Liver (tissue), 3 donors: ENCODE data around the gene URB1.

Source experiments
- ATF3 ChIP-seq: IDR thresholded peaks from 2 replicates; pipeline ENCODE4 v1.6.1; 2016; ENCODE audit warnings: antibody characterized with exemption
- CTCF ChIP-seq: fragments of 150-350 bp; IDR thresholded peaks from 2 replicates; pipeline ENCODE4 v1.5.1; 2017; ENCODE audit warnings: improper control_type of control experiment, low read depth, low read length; ENCODE audit not compliant: missing input control
- EGR1 ChIP-seq, 2 donors: IDR thresholded peaks; 2 replicates each; pipeline ENCODE4 v1.6.1; 2016 to 2018; ENCODE audit warnings: antibody characterized with exemption in 2 of 2, low read depth in 2 of 2
- HNF4G ChIP-seq: IDR thresholded peaks from 2 replicates; pipeline ENCODE4 v1.6.1; 2016; ENCODE audit warnings: antibody characterized with exemption
- JUND ChIP-seq, 2 donors: IDR thresholded peaks; 2 replicates each; pipeline ENCODE4 v1.6.1; 2016; ENCODE audit warnings: antibody characterized with exemption in 2 of 2
- MAX ChIP-seq: IDR thresholded peaks from 2 replicates; pipeline ENCODE4 v1.6.1; 2016; ENCODE audit warnings: antibody characterized with exemption
- RAD21 ChIP-seq, 2 donors: IDR thresholded peaks; 2 replicates each; pipeline ENCODE4 v1.6.1; 2016; ENCODE audit warnings: antibody characterized with exemption in 2 of 2, mild to moderate bottlenecking in 2 of 2
- SP1 ChIP-seq: IDR thresholded peaks from 2 replicates; pipeline ENCODE4 v1.6.1; 2018; ENCODE audit warnings: antibody characterized with exemption, mild to moderate bottlenecking
- donor health status: healthy.
- donor health status: healthy.

GRCh38 chr21:32335601-32336575 lies 56.9 kb downstream of the URB1 start:
- TF ChIP-seq RAD21 (IDR thresholded peaks at IDR 0.05) (no peak), JUND (IDR thresholded peaks at IDR 0.05) (no peak), CTCF (no peak), HNF4G (no peak), SP1 (no peak), EGR1 (IDR thresholded peaks at IDR 0.05; ENCODE audit: low read depth in 2 of 2) (no peak), ATF3 (no peak), MAX (no peak)
